Erythroblast (primary cell): ENCODE data around the gene HDAC11.

ENCODE experiments used
- GATA1 ChIP-seq: IDR thresholded peaks from 2 replicates; pipeline ENCODE4 v1.6.1; 2011; ENCODE audit warnings: low read depth, mild to moderate bottlenecking, control low read depth, low read length, moderate library complexity
- POLR2A ChIP-seq: IDR thresholded peaks from 2 replicates; pipeline ENCODE4 v1.6.1; 2011; ENCODE audit warnings: mild to moderate bottlenecking, low read length

DNA sequence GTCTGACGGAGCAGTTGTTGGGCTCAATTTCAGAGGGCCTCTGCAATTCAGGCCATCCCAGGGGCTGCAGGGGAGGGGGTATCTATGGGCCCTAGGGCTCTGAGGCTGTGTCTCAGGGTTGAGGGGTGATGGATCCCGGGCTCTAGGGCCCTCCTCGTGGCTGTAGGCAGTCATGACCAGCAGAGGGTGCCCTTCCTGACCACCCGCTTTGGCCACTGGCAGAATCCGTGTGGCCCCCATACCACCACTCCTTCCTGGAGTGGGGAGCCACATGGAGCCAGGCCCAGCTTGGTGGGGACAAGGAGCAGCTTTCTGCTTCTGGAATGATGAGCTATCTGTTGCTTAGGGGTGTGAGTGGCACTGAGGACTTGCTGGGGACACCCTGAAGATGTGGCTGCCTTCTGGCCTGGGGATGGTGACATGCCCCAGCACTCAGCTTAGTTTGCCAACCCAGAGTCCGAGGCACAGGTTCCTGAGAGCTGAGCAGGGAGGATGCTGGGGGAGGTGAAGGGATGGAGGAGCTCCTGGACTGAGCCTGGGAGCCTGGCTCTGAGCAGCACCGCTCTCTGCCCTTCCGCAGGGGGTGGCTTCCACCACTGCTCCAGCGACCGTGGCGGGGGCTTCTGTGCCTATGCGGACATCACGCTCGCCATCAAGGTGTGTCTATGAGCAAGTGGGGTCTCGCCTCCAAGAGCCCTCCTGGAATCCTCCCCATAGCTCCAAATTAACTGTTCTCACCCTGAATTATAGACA is 20.2 kb downstream of the HDAC11 start:
- TF ChIP-seq POLR2A (no peak), GATA1 (no peak)
